Sciatic nerve (tissue), 2 donors: Measurements from ENCODE around the gene MAPK8IP2. TPM values are rescaled to one million over a fixed set of nuclear protein-coding genes. Genes with fewer than 3 reads are reported as not detected.
"Not testable (repeated sequence)": the region's sequence is repeated elsewhere in the genome, so short reads cannot be mapped to it uniquely, and the experiment has no call there.

Source experiments
- ATAC-seq: fragments of 200-7000 bp; cut with Tn5 transposase; one replicate; pipeline ENCODE4 v1.9.1; 2020; ENCODE audit warnings: mild to moderate bottlenecking, moderate library complexity
- DNase-seq: peaks from one replicate; pipeline ENCODE4 v3.0.0-alpha.2; 2020; ENCODE audit warnings: low spot score
- intact Hi-C: fragments of 100-400 bp; cut with DNase I; formaldehyde crosslinking; loops from one replicate; pipeline ENCODE4 v1.14.2; 2022
- total RNA-seq: library from RNA; stranded (reverse); fragmentation: NEBNext Ultra II Directional; extraction: Animal tissue kit (Norgen Biotek cat#: 25700); gene quantifications from one replicate; pipeline ENCODE4 v1.2.1, GENCODE V29; 2021
- donor health status: DM: no; HTN: no; CAD: no.
- donor health status: DM: no; HTN: no; CAD: no.

The MAPK8IP2 gene
- total RNA-seq, 1 donor from 2014 or later, result 2.4 TPM

- ATAC-seq (no peak), DNase-seq (no peak)
- intact Hi-C loops, result no loop called here
Measured at GRCh38 chr22:50626314-50626849, 25.8 kb downstream of the MAPK8IP2 start.

- ATAC-seq, result peak; percentile 5
- no peak for DNase-seq
- intact Hi-C loops, result no loop called here
Measured at GRCh38 chr22:50626850-50627641, 26.5 kb downstream of the MAPK8IP2 start.

GRCh38 chr22:50627642-50628542 lies 27.3 kb downstream of the MAPK8IP2 start, which contains the start of gene ARSA:
TSS of gene ARSA (minus strand) at chr22:50628152. CDS start at chr22:50627779, 373 bp downstream.
- DNase-seq (peak; percentile 89), ATAC-seq (peak; percentile 92)
- intact Hi-C loops, result no loop called here

- peak; percentile 2 for ATAC-seq
- intact Hi-C loops, result no loop called here
- no peak for DNase-seq
Measured at GRCh38 chr22:50628543-50629134, 28.0 kb downstream of the MAPK8IP2 start.

- ATAC-seq (no peak), DNase-seq (no peak)
Measured at GRCh38 chr22:50630376-50630775, 29.8 kb downstream of the MAPK8IP2 start.

GRCh38 chr22:50633086-50633485 lies 32.5 kb downstream of the MAPK8IP2 start:
- intact Hi-C loops, result no loop called here
- no peak for ATAC-seq
- DNase-seq, result no peak

More at GRCh38 chr22:50630376-50630775, 29.8 kb downstream of the MAPK8IP2 start:
- intact Hi-C loops, result no loop called here

- no peak for ATAC-seq
- intact Hi-C loops, result no loop called here
- no peak for DNase-seq
Measured at GRCh38 chr22:50633771-50634170, 33.2 kb downstream of the MAPK8IP2 start.

GRCh38 chr22:50635591-50635990 lies 35.0 kb downstream of the MAPK8IP2 start:
- intact Hi-C loops, result no loop called here
- DNase-seq (no peak), ATAC-seq (no peak)

- intact Hi-C loops, DNase-seq, ATAC-seq: not testable (repeated sequence)
Measured at GRCh38 chr22:50640296-50640695, 39.7 kb downstream of the MAPK8IP2 start.

GRCh38 chr22:50640857-50641647 lies 40.5 kb downstream of the MAPK8IP2 start:
- DNase-seq, result no peak
- peak; percentile 14 for ATAC-seq
- intact Hi-C loops, result no loop called here

GRCh38 chr22:50641696-50642607 lies 41.4 kb downstream of the MAPK8IP2 start:
- DNase-seq, result no peak
- peak; percentile 95 for ATAC-seq
- intact Hi-C loops, result no loop called here

GRCh38 chr22:50643021-50643820 lies 42.6 kb downstream of the MAPK8IP2 start:
- intact Hi-C loops, ATAC-seq: not testable (repeated sequence)
- DNase-seq, result peak; percentile 17

- DNase-seq, ATAC-seq, intact Hi-C loops: not testable (repeated sequence)
Measured at GRCh38 chr22:50643821-50644101, 43.2 kb downstream of the MAPK8IP2 start.

- DNase-seq, result no peak
- no peak for ATAC-seq
- intact Hi-C loops, result no loop called here
Measured at GRCh38 chr22:50653256-50653655, 52.7 kb downstream of the MAPK8IP2 start.

GRCh38 chr22:50654664-50655063 lies 54.1 kb downstream of the MAPK8IP2 start:
- DNase-seq, ATAC-seq, intact Hi-C loops: not testable (repeated sequence)

- peak; percentile 68 for ATAC-seq
- DNase-seq, result no peak
- intact Hi-C loops, result no loop called here
Measured at GRCh38 chr22:50656122-50657070, 55.8 kb downstream of the MAPK8IP2 start.
